IMR-90 (cell line): Measurements from ENCODE around the gene SEC11A. TPM values are rescaled to one million over a fixed set of nuclear protein-coding genes. Genes with fewer than 3 reads are reported as not detected.

ENCODE experiments used
- ATAC-seq: fragments of 200-7000 bp; cut with Tn5 transposase; 2 replicates; pipeline ENCODE4 v1.9.1; 2020; ENCODE audit warnings: low read depth, mild to moderate bottlenecking, moderate library complexity
- BruUV-seq: library from RNA; stranded (reverse); fragments of 400-500 nt; replicated peaks from 2 replicates; lab custom pipeline; 2021; lab: Mats Ljungman, UMichigan
- CTCF ChIA-PET: fragments of 300-600 bp; formaldehyde crosslinking; extraction: SDS; loops from one replicate; lab custom pipeline; 2021; ENCODE audit warnings: antibody characterized with exemption; lab: Yijun Ruan, JAX
- POLR2A ChIA-PET: fragments of 300-600 bp; sonication (Branson Sonifier 250); formaldehyde crosslinking; loops from one replicate; lab custom pipeline; 2022; ENCODE audit warnings: antibody characterized with exemption; ENCODE audit not compliant: unreplicated experiment; lab: Charles Lee
- DNase-seq: peaks from one replicate; pipeline ENCODE4 v3.0.0; 2013
- H2AFZ ChIP-seq: replicated peaks from 2 replicates; pipeline ENCODE3; 2013; ENCODE audit warnings: low read length, mild to moderate bottlenecking; ENCODE audit not compliant: poor library complexity
- H2AK5ac ChIP-seq: 2 replicates; pipeline ENCODE4 v1.6.1; 2013; ENCODE audit warnings: low read depth, low read length, inconsistent platforms
- H2AK9ac ChIP-seq: replicated peaks from 2 replicates; pipeline ENCODE3; 2013; ENCODE audit warnings: mild to moderate bottlenecking, low read depth, low read length, moderate library complexity; ENCODE audit not compliant: poor library complexity
- H2BK120ac ChIP-seq: 2 replicates; pipeline ENCODE4 v1.6.1; 2013; ENCODE audit warnings: low read depth, low read length, inconsistent platforms
- H2BK15ac ChIP-seq: 3 replicates; pipeline ENCODE4 v1.6.1; 2013; ENCODE audit warnings: low read depth, low read length, inconsistent platforms
- H2BK20ac ChIP-seq: 2 replicates; pipeline ENCODE4 v1.6.1; 2013; ENCODE audit warnings: low read depth, mild to moderate bottlenecking, inconsistent platforms, low read length, moderate library complexity
- H2BK5ac ChIP-seq: 2 replicates; pipeline ENCODE4 v1.6.1; 2013; ENCODE audit warnings: mild to moderate bottlenecking, low read depth, low read length, inconsistent platforms; ENCODE audit not compliant: poor library complexity, severe bottlenecking
- H3K14ac ChIP-seq: replicated peaks from 2 replicates; pipeline ENCODE4 v1.6.1; 2013; ENCODE audit warnings: low read depth, low read length, inconsistent platforms
- H3K18ac ChIP-seq: 2 replicates; pipeline ENCODE4 v1.6.1; 2013; ENCODE audit warnings: low read depth, low read length, control low read depth
- H3K23ac ChIP-seq: 2 replicates; pipeline ENCODE4 v1.6.1; 2013; ENCODE audit warnings: low read depth, low read length, inconsistent platforms
- H3K27ac ChIP-seq: 2 replicates; pipeline ENCODE4 v1.5.1; 2013; ENCODE audit warnings: mild to moderate bottlenecking, control low read depth, low read length; ENCODE audit not compliant: insufficient read depth
- H3K27me3 ChIP-seq: 2 replicates; pipeline ENCODE4 v1.6.1; 2013; ENCODE audit warnings: low read length; ENCODE audit not compliant: control insufficient read depth, insufficient read depth
- H3K36me3 ChIP-seq: 2 replicates; pipeline ENCODE4 v1.6.1; 2013; ENCODE audit warnings: low read length, mixed read lengths; ENCODE audit not compliant: control insufficient read depth, insufficient read depth
- H3K4ac ChIP-seq: 2 replicates; pipeline ENCODE4 v1.6.1; 2013; ENCODE audit warnings: low read depth, low read length, inconsistent platforms
- H3K4me1 ChIP-seq: 2 replicates; pipeline ENCODE4 v1.6.1; 2013; ENCODE audit warnings: low read length, mixed read lengths; ENCODE audit not compliant: control insufficient read depth, insufficient read depth
- H3K4me2 ChIP-seq: 2 replicates; pipeline ENCODE4 v1.6.1; 2013; ENCODE audit warnings: low read depth, mild to moderate bottlenecking, control low read depth, low read length, moderate library complexity
- H3K4me3 ChIP-seq: 2 replicates; pipeline ENCODE4 v1.5.1; 2013; ENCODE audit warnings: low read depth, mild to moderate bottlenecking, control low read depth, low read length, moderate library complexity; ENCODE audit not compliant: insufficient read depth
- H3K56ac ChIP-seq: 2 replicates; pipeline ENCODE4 v1.6.1; 2013; ENCODE audit warnings: low read length, inconsistent platforms; ENCODE audit not compliant: insufficient read depth; ENCODE audit errors: extremely low read depth
- H3K79me1 ChIP-seq, 2 experiments: 2 replicates each; pipeline ENCODE4 v1.6.1; 2013; ENCODE audit warnings: low read length in 2 of 2, inconsistent platforms in 1 of 2, low read depth in 1 of 2
- H3K9ac ChIP-seq: 2 replicates; pipeline ENCODE4 v1.6.1; 2013; ENCODE audit warnings: low read depth, low read length, control low read depth
- H3K9me1 ChIP-seq: 2 replicates; pipeline ENCODE4 v1.6.1; 2013; ENCODE audit warnings: low read length, inconsistent platforms; ENCODE audit not compliant: insufficient read depth
- H3K9me3 ChIP-seq: 2 replicates; pipeline ENCODE4 v1.6.1; 2013; ENCODE audit warnings: low read length; ENCODE audit not compliant: control insufficient read depth, insufficient read depth
- H4K20me1 ChIP-seq: 2 replicates; pipeline ENCODE4 v1.6.1; 2013; ENCODE audit warnings: low read length, inconsistent platforms; ENCODE audit not compliant: insufficient read depth
- H4K5ac ChIP-seq: 2 replicates; pipeline ENCODE4 v1.6.1; 2013; ENCODE audit warnings: mild to moderate bottlenecking, low read depth, low read length, control low read depth
- H4K8ac ChIP-seq, 2 experiments: 2 replicates each; pipeline ENCODE4 v1.6.1; 2013; ENCODE audit warnings: low read depth in 2 of 2, low read length in 2 of 2, control low read depth in 1 of 2, inconsistent platforms in 1 of 2
- H4K91ac ChIP-seq: 2 replicates; pipeline ENCODE4 v1.6.1; 2013; ENCODE audit warnings: low read depth, low read length, inconsistent platforms; ENCODE audit not compliant: insufficient read depth
- BHLHE40 ChIP-seq: fragments of 150-350 bp; IDR thresholded peaks from 2 replicates; pipeline ENCODE4 v1.6.1; 2016; ENCODE audit warnings: mild to moderate bottlenecking, low read depth, low read length
- CEBPB ChIP-seq: IDR thresholded peaks from 2 replicates; pipeline ENCODE4 v1.6.1; 2012; ENCODE audit warnings: low read depth, low read length, improper control_type of control experiment
- CHD1 ChIP-seq: IDR thresholded peaks from 2 replicates; pipeline ENCODE4 v1.6.1; 2012; ENCODE audit warnings: low read depth, low read length, improper control_type of control experiment
- FOS ChIP-seq: fragments of 150-350 bp; IDR thresholded peaks from 2 replicates; pipeline ENCODE4 v1.6.1; 2016; ENCODE audit warnings: low read depth, low read length
- MAFK ChIP-seq: IDR thresholded peaks from 2 replicates; pipeline ENCODE4 v1.6.1; 2012; ENCODE audit warnings: low read depth, low read length, improper control_type of control experiment
- MAZ ChIP-seq: IDR thresholded peaks from 2 replicates; pipeline ENCODE4 v1.6.1; 2012; ENCODE audit warnings: low read depth, mild to moderate bottlenecking, low read length, improper control_type of control experiment, moderate library complexity, borderline replicate concordance
- MXI1 ChIP-seq: IDR thresholded peaks from 2 replicates; pipeline ENCODE4 v1.6.1; 2012; ENCODE audit warnings: low read depth, mild to moderate bottlenecking, low read length, moderate library complexity, borderline replicate concordance
- POLR2A ChIP-seq: IDR thresholded peaks from 2 replicates; pipeline ENCODE4 v1.6.1; 2012; ENCODE audit warnings: mild to moderate bottlenecking, low read depth, low read length
- RAD21 ChIP-seq: IDR thresholded peaks from 2 replicates; pipeline ENCODE4 v1.6.1; 2012; ENCODE audit warnings: low read length, improper control_type of control experiment
- RFX5 ChIP-seq: IDR thresholded peaks from 2 replicates; pipeline ENCODE4 v1.8.0; 2012; ENCODE audit warnings: low read depth, mild to moderate bottlenecking, low read length, moderate library complexity
- SMC3 ChIP-seq: fragments of 150-350 bp; IDR thresholded peaks from 2 replicates; pipeline ENCODE4 v1.6.1; 2016; ENCODE audit warnings: low read depth, mild to moderate bottlenecking, antibody characterized with exemption, low read length, moderate library complexity
- WGBS, 2 experiments: methylation state at CpG; one replicate each; pipeline versions ENCODE4 v1.1.5 to v1.1.7; 2013; ENCODE audit warnings: missing lambda C conversion rate in 2 of 2; ENCODE audit not compliant: insufficient read length in 1 of 2; ENCODE audit errors: extremely low coverage in 2 of 2; 5-methylcytosine and 5-hydroxymethylcytosine counted together
- dilution Hi-C: fragments of 300-500 bp; cut with HindIII; formaldehyde crosslinking; loops from one replicate; pipeline ENCODE4 v1.14.3; 2018; ENCODE audit warnings: low sequenced_read_pairs; ENCODE audit not compliant: unreplicated experiment
- in situ Hi-C: fragments of 300-500 bp; cut with MboI; formaldehyde crosslinking; loops from 3 replicates; pipeline ENCODE4 v1.14.3; 2019; ENCODE audit warnings: low sequenced_read_pairs, inconsistent platforms, mixed read lengths
- intact Hi-C: fragments of 100-400 bp; cut with micrococcal nuclease; formaldehyde crosslinking; loops from 2 replicates; pipeline ENCODE4 v1.10.0; 2022
- polyA plus RNA-seq, 3 experiments: library from polyadenylated mRNA; depleted of rRNA; stranded (reverse); fragments of >200 nt; gene quantifications; 2 replicates each; pipeline ENCODE4 v1.2.3, GENCODE V29; 2012; ENCODE audit warnings: low replicate concordance in 1 of 3
- total RNA-seq: library from RNA; depleted of rRNA; stranded (reverse); fragments of >200 nt; gene quantifications from 2 replicates; pipeline ENCODE4 v1.2.3, GENCODE V29; 2012
- TF ChIP-seq, protein P1 (sequence below): conservative IDR thresholded peaks from 2 replicates; pipeline ENCODE4 v1.5.1; 2012; ENCODE audit warnings: mild to moderate bottlenecking, low read depth, low read length, improper control_type of control experiment
- TF ChIP-seq, protein P2 (sequence below): fragments of 150-350 bp; IDR thresholded peaks from 2 replicates; pipeline ENCODE4 v1.6.1; 2017; ENCODE audit warnings: mild to moderate bottlenecking, antibody characterized with exemption, low read length, low read depth

The SEC11A gene
- total and polyA plus RNA-seq, 2 of the 4 experiments (the other 2 are of a cell fraction), result 62.4 to 108 TPM

DNA sequence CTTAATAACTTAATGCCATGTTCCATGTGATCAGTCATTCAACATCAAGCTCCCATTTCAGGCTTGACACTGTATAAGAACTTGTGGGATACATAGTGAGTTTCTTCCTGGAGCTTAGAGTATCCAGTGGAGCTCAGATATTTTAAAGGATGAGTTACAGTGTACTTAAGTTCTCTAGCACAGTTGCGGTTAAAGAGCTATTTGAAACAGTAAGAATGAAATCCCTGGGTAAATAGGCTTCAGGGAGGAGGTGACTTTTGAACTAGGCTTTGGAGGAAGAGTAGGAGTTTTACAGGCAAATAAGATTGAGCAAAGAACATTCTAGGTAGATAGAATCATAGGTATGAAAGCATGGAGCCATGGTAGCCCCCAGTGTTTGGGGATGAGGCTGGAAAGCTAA, 36.3 kb upstream of the SEC11A start:
- intact Hi-C loops, result no loop called here
- no TSS peak for BruUV-seq

More for the DNA sequence above, 36.3 kb upstream of the SEC11A start:
- CTCF ChIA-PET, result no interaction called here
- WGBS, 2 experiments, result 100% methylated on average over 1 of the region's 1 CpG; no CpG with 5 or more reads in 1 of the 2 experiments
- Histone ChIP-seq H2AK9ac (peak overlapping the region; percentile 22), H2BK5ac (peak overlapping the region; percentile 33), H4K5ac (peak overlapping the region; percentile 11; the same call in 1 of the 2 replicates), H3K9me1 (peaks cover 26% of the 10 kb centered on the region), H2BK20ac (no peak overlapping the region), H4K8ac (0 out of 4 replicates have a peak overlapping the region, but pooled peaks of 1 of the 2 experiments have one; percentile 9), H2AK5ac (no peak overlapping the region), H2BK120ac (no peak overlapping the region), H3K56ac (no peak overlapping the region), H3K79me1 (peaks cover 23 to 77% of the 10 kb centered on the region in 2 experiments), H2AFZ (no peak overlapping the region), H3K9me3 (no peaks in the 10 kb centered on the region), H3K4ac (peak overlapping the region; percentile 42; the same call in 1 of the 2 replicates), H3K4me3 (no peak overlapping the region), H3K14ac (peak overlapping the region; percentile 51; the same call in 1 of the 2 replicates), H3K36me3 (peaks cover 2% of the 10 kb centered on the region), H3K27me3 (no peaks in the 10 kb centered on the region), H4K91ac (no peak overlapping the region), H3K9ac (no peak overlapping the region), H2BK15ac (no peak overlapping the region), H3K18ac (no peak overlapping the region), H3K4me2 (peak overlapping the region; percentile 92), H3K27ac (peak overlapping the region; percentile 4; the same call in 1 of the 2 replicates), H4K20me1 (peaks cover 77% of the 10 kb centered on the region), H3K4me1 (peaks cover 12% of the 10 kb centered on the region), H3K23ac (peak overlapping the region; percentile 83)
- dilution Hi-C loops, result no loop called here
- DNase-seq, result no peak
- in situ Hi-C loops, result no loop called here
- TF ChIP-seq RAD21 (no peak), MAZ (no peak), FOS (no peak), POLR2A (no peak), MAFK (no peak), MXI1 (no peak), CEBPB (no peak), SMC3 (no peak), CHD1 (no peak), RFX5 (no peak), BHLHE40 (no peak)
- TF ChIP-seq, protein P1, sequence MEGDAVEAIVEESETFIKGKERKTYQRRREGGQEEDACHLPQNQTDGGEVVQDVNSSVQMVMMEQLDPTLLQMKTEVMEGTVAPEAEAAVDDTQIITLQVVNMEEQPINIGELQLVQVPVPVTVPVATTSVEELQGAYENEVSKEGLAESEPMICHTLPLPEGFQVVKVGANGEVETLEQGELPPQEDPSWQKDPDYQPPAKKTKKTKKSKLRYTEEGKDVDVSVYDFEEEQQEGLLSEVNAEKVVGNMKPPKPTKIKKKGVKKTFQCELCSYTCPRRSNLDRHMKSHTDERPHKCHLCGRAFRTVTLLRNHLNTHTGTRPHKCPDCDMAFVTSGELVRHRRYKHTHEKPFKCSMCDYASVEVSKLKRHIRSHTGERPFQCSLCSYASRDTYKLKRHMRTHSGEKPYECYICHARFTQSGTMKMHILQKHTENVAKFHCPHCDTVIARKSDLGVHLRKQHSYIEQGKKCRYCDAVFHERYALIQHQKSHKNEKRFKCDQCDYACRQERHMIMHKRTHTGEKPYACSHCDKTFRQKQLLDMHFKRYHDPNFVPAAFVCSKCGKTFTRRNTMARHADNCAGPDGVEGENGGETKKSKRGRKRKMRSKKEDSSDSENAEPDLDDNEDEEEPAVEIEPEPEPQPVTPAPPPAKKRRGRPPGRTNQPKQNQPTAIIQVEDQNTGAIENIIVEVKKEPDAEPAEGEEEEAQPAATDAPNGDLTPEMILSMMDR, result no peak
- TF ChIP-seq, protein P2, sequence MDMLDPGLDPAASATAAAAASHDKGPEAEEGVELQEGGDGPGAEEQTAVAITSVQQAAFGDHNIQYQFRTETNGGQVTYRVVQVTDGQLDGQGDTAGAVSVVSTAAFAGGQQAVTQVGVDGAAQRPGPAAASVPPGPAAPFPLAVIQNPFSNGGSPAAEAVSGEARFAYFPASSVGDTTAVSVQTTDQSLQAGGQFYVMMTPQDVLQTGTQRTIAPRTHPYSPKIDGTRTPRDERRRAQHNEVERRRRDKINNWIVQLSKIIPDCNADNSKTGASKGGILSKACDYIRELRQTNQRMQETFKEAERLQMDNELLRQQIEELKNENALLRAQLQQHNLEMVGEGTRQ, result no peak
- POLR2A ChIA-PET, result interaction anchor here (0.7 kb wide), 1 partner anchor 20 kb away, joined by 5 read pairs; no protein-coding TSS in a partner anchor
- ATAC-seq, result no peak
